Ascending aorta (tissue), 2 donors: ENCODE measurements around the gene LRRC32. TPM values are rescaled to one million over a fixed set of nuclear protein-coding genes. Genes with fewer than 3 reads are reported as not detected.

Experiments used
- DNase-seq, 2 donors: peaks; one replicate each; pipeline ENCODE4 v3.0.0-alpha.2; 2019; ENCODE audit warnings: low spot score in 2 of 2
- H3K27ac ChIP-seq, 2 donors: fragments of 200-600 bp; sonication (generic); one replicate each; pipeline ENCODE4 v1.5.1; 2016 to 2017; ENCODE audit warnings: mild to moderate bottlenecking in 1 of 2
- H3K27me3 ChIP-seq: fragments of 200-600 bp; sonication (generic); one replicate; pipeline ENCODE4 v1.5.1; 2017
- H3K36me3 ChIP-seq, 2 donors: fragments of 200-600 bp; sonication (generic); one replicate each; pipeline ENCODE4 v1.5.1; 2016
- H3K4me1 ChIP-seq, 2 donors: fragments of 200-600 bp; sonication (generic); one replicate each; pipeline ENCODE4 v1.5.1; 2016 to 2017; ENCODE audit warnings: mild to moderate bottlenecking in 1 of 2
- H3K4me3 ChIP-seq, 2 donors: fragments of 200-600 bp; sonication (generic); one replicate each; pipeline ENCODE4 v1.5.1; 2016 to 2017; ENCODE audit warnings: mild to moderate bottlenecking in 1 of 2
- H3K9me3 ChIP-seq, 2 donors: fragments of 200-600 bp; sonication (generic); one replicate each; pipeline ENCODE4 v1.5.1; 2016
- CTCF ChIP-seq, 3 experiments: fragments of 200-600 bp in 2 of 3; fragments of 450-650 bp in 1 of 3; sonication (generic) in 2 of 3; IDR thresholded peaks; one replicate each; pipeline ENCODE4 v1.5.1; 2016 to 2019; ENCODE audit warnings: antibody characterized with exemption in 3 of 3, mild to moderate bottlenecking in 1 of 3, moderate library complexity in 1 of 3
- intact Hi-C: fragments of 100-400 bp; cut with DNase I; formaldehyde crosslinking; loops from one replicate; pipeline ENCODE4 v1.15.1; 2023
- total RNA-seq: library from RNA; depleted of rRNA; stranded (reverse); fragments of >200 nt; gene quantifications from one replicate; pipeline ENCODE4 v1.1.0, GENCODE V29; 2016

Gene LRRC32
- total RNA-seq, 1 donor from 2014 or later: 280 TPM

DNA sequence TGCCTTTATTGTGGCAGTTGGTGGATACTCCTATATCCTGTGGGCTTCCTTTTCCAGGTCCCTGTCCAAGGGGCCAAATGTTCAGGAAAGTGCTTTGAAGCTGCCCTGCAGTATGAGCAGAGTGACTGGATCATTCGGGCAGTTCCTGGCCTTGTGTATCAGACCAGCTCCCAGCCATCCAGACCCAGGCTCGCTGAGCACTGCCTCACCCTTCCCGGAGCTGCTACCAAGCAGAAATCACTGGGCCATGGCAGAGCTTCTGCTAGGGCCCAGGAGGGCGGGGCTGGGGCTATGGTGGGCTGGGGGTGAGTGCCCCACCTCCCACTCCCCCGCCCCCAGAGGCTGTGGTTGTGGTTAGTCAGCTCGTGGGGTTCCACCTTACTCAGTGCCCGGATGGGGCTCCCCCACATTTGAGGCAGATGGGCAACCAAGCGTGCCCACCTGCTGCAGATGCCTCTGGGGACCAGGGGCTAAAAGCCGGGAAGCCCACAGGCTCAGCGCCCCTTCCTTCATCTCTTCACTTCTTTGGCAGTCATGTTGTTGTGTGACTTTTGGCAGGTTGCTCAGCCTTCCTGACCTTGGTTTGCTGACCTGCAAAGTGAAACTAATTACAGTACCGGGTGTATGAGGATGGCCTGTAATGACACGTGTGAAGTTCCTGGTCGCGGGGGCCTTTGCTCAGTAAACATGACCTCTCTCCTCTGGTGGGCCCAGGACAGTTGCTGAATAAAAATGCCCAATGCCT is 2.1 kb upstream of the LRRC32 start:
- intact Hi-C loops: loop anchor here (5.0 kb wide), 4 partner anchors 60 to 435 kb away; partner anchors contain the start of genes EMSY, GVQW3 and THAP12
- H3K27me3 ChIP-seq: no peaks in the 10 kb centered on the region
- DNase-seq: no peak
- TF ChIP-seq CTCF (IDR thresholded peaks at IDR 0.05): no peak
- no peak overlapping the region for H3K4me3 ChIP-seq
- no peaks in the 10 kb centered on the region for H3K9me3 ChIP-seq
- H3K27ac ChIP-seq: peak overlapping the region; percentile 83 to 91
- H3K36me3 ChIP-seq: no peaks in the 10 kb centered on the region
- peaks cover 13 to 17% of the 10 kb centered on the region in 2 donors for H3K4me1 ChIP-seq

- H3K27me3 ChIP-seq: no peaks in the 10 kb centered on the region
- no peaks in the 10 kb centered on the region for H3K36me3 ChIP-seq
- no peaks in the 10 kb centered on the region for H3K9me3 ChIP-seq
- peaks cover 13 to 22% of the 10 kb centered on the region in 2 donors for H3K4me1 ChIP-seq
- H3K4me3 ChIP-seq: peak overlapping the region in 1 of 2 donors; percentile 95
- DNase-seq: no peak
- H3K27ac ChIP-seq: peak overlapping the region; percentile 83 to 91
- intact Hi-C loops: loop anchor here (1.0 to 5.0 kb wide), 5 partner anchors 59 to 434 kb away; partner anchors contain the start of genes EMSY, GVQW3 and THAP12
- TF ChIP-seq CTCF (IDR thresholded peaks at IDR 0.05): no peak
Observed at GRCh38 chr11:76671626-76672309, 1.2 kb upstream of the LRRC32 start.

GRCh38 chr11:76671237-76671592 is 668 bp upstream of the LRRC32 start:
- Histone ChIP-seq H3K36me3 (no peaks in the 10 kb centered on the region), H3K9me3 (no peaks in the 10 kb centered on the region), H3K4me3 (peak overlapping the region; percentile 86 to 95), H3K4me1 (peaks cover 14 to 27% of the 10 kb centered on the region in 2 donors), H3K27me3 (no peaks in the 10 kb centered on the region), H3K27ac (peak overlapping the region; percentile 83 to 91)
- intact Hi-C loops: loop anchor here (1.0 to 5.0 kb wide), 5 partner anchors 59 to 434 kb away; partner anchors contain the start of genes EMSY, GVQW3 and THAP12
- no peak for TF ChIP-seq CTCF (IDR thresholded peaks at IDR 0.05)
- no peak for DNase-seq

DNA sequence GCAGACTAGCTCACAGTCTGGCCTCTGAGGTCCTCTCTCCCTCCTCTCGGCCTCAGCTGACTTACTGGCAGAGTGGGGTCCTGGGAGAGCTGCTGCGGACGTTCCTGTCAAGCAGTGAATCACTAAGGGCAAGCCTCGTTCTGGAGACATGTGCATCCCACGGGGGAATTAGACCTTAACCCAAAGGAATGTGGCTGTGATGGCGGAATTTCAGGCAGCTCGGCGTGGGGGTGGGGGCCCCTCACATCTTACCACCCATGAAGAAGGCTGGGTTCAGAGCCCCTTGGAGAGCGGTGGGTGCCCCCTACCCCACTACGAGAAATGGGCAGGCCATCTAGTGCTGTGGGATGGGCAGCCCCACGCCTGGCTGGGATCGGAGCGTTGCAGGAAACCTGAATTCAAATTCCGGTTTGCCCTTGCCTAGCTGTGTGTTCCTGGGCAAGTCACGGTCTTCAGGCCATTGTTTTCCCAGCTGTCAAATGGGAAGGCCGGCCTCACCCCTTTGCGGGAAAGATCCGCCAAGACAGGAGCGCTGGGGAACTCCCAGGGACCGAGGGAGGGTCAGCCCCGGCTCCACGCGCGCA is 554 bp downstream of the LRRC32 start:
- no peak for TF ChIP-seq CTCF (IDR thresholded peaks at IDR 0.05)
- Histone ChIP-seq H3K27ac (peak overlapping the region; percentile 83 to 91), H3K27me3 (no peaks in the 10 kb centered on the region), H3K36me3 (peaks cover 0 to 9% of the 10 kb centered on the region in 2 donors), H3K4me3 (peak overlapping the region; percentile 86 to 95), H3K9me3 (no peaks in the 10 kb centered on the region), H3K4me1 (peaks cover 18 to 35% of the 10 kb centered on the region in 2 donors)
- DNase-seq: peak in 1 of 2 donors; percentile 87
- intact Hi-C loops: loop anchor here (1.0 to 5.0 kb wide), 5 partner anchors 16 to 433 kb away; partner anchors contain the start of genes EMSY, GVQW3 and THAP12

DNA sequence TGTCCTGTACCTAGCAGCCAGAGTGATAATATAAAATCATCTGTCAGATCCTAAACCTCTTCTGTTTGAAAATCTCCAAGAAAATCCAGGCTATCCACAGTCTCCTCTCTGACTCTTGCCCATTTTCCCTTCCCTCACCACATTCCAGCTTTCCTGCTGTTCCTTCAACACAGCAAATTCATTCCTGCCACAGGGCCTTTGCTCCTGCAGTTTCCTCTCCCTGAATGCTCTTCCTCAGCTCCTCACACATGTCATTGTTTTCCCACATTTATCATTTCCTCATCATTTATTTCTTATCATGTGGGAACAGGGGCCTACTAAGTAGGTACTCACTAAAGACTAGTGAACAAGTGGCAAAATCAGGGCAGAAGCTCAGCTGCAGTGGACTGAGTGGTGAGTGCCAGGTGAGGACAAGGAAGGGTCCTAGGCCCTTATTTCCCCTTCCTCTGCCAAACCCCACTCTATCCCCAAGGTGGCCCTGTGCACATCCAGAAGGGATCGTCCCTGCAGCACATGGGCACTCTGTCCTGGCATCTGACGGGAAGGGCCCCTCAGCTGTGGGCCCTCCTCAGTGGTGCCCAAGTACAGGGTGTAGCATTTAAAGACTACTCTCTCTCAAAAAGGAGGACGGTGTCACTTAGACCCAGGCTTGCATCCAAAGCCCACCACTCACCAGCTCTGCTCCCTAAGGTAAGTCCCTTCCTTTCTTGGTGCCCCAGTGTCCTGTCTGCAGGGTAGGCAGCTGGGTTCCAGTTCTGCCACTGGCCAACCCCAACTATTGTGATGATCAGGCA is 2.0 kb downstream of the LRRC32 start:
- intact Hi-C loops: loop anchor here (1.0 kb wide), 1 partner anchor 14 kb away; no protein-coding TSS in a partner anchor
- Histone ChIP-seq H3K4me3 (peak overlapping the region; percentile 86 to 95), H3K27ac (peak overlapping the region; percentile 83 to 91), H3K27me3 (no peaks in the 10 kb centered on the region), H3K36me3 (peaks cover 11 to 18% of the 10 kb centered on the region in 2 donors), H3K9me3 (no peaks in the 10 kb centered on the region), H3K4me1 (peaks cover 18 to 35% of the 10 kb centered on the region in 2 donors)
- no peak for TF ChIP-seq CTCF (IDR thresholded peaks at IDR 0.05)
- DNase-seq: no peak
